ACC112 (cell line): Measurements from ENCODE around the gene YKT6.

Experiments used
- H2AFZ ChIP-seq: fragments of 200-600 bp; sonication (generic); one replicate; pipeline ENCODE4 v1.6.0; 2017; ENCODE audit warnings: antibody characterized with exemption, low read length; ENCODE audit not compliant: unreplicated experiment
- H3K27ac ChIP-seq: fragments of 200-600 bp; sonication (generic); 2 replicates; pipeline ENCODE4 v1.5.1; 2014; ENCODE audit warnings: low read depth, mild to moderate bottlenecking, antibody characterized with exemption, low read length, moderate library complexity
- H3K27me3 ChIP-seq: fragments of 200-600 bp; sonication (generic); 2 replicates; pipeline ENCODE4 v1.6.1; 2014; ENCODE audit warnings: mild to moderate bottlenecking, antibody characterized with exemption, low read length, moderate library complexity, mixed read lengths; ENCODE audit not compliant: insufficient read depth
- H3K36me3 ChIP-seq: fragments of 200-600 bp; sonication (generic); 2 replicates; pipeline ENCODE4 v1.6.1; 2016; ENCODE audit warnings: mild to moderate bottlenecking, antibody characterized with exemption, low read length, moderate library complexity, mixed read lengths; ENCODE audit not compliant: insufficient read depth
- H3K4me1 ChIP-seq: fragments of 200-600 bp; sonication (generic); one replicate; pipeline ENCODE4 v1.6.1; 2016; ENCODE audit warnings: low read length, mixed read lengths; ENCODE audit not compliant: insufficient read depth, unreplicated experiment, control insufficient read depth
- H3K4me3 ChIP-seq: fragments of 200-600 bp; sonication (generic); 2 replicates; pipeline ENCODE4 v1.5.1; 2014; ENCODE audit warnings: mild to moderate bottlenecking, low read depth, low read length
- H3K79me2 ChIP-seq: fragments of 200-600 bp; sonication (generic); one replicate; pipeline ENCODE4 v1.6.0; 2016; ENCODE audit warnings: low read length; ENCODE audit not compliant: control insufficient read depth, unreplicated experiment, insufficient read depth

The YKT6 gene

GRCh38 chr7:44212018-44212417 is 11.2 kb downstream of the YKT6 start:
- Histone ChIP-seq H3K4me3 (no peak overlapping the region), H3K4me1 (no peaks in the 10 kb centered on the region), H2AFZ (no peak overlapping the region), H3K36me3 (peaks cover 23% of the 10 kb centered on the region), H3K27me3 (no peaks in the 10 kb centered on the region), H3K27ac (no peak overlapping the region), H3K79me2 (no peaks in the 10 kb centered on the region)

GRCh38 chr7:44212581-44213184 is 11.9 kb downstream of the YKT6 start:
- Histone ChIP-seq H3K79me2 (no peaks in the 10 kb centered on the region), H3K4me3 (no peak overlapping the region), H3K27ac (no peak overlapping the region), H3K4me1 (no peaks in the 10 kb centered on the region), H2AFZ (no peak overlapping the region), H3K27me3 (no peaks in the 10 kb centered on the region), H3K36me3 (peaks cover 21% of the 10 kb centered on the region)

GRCh38 chr7:44213206-44213876 is 12.6 kb downstream of the YKT6 start:
- H3K27ac ChIP-seq: no peak overlapping the region
- no peaks in the 10 kb centered on the region for H3K4me1 ChIP-seq
- peaks cover 16% of the 10 kb centered on the region; the same call in 1 of the 2 replicates for H3K36me3 ChIP-seq
- no peak overlapping the region for H2AFZ ChIP-seq
- no peak overlapping the region for H3K4me3 ChIP-seq
- no peaks in the 10 kb centered on the region for H3K27me3 ChIP-seq
- H3K79me2 ChIP-seq: no peaks in the 10 kb centered on the region

GRCh38 chr7:44213877-44214388 is 13.2 kb downstream of the YKT6 start:
- Histone ChIP-seq H3K36me3 (peaks cover 10% of the 10 kb centered on the region; the same call in 1 of the 2 replicates), H3K27ac (no peak overlapping the region), H3K4me3 (no peak overlapping the region), H3K79me2 (no peaks in the 10 kb centered on the region), H3K4me1 (no peaks in the 10 kb centered on the region), H3K27me3 (no peaks in the 10 kb centered on the region), H2AFZ (no peak overlapping the region)

GRCh38 chr7:44215531-44215930 is 14.8 kb downstream of the YKT6 start:
- Histone ChIP-seq H3K36me3 (peaks cover 4% of the 10 kb centered on the region; the same call in 1 of the 2 replicates), H3K4me3 (no peak overlapping the region), H3K27me3 (no peaks in the 10 kb centered on the region), H3K4me1 (no peaks in the 10 kb centered on the region), H2AFZ (no peak overlapping the region), H3K79me2 (no peaks in the 10 kb centered on the region), H3K27ac (no peak overlapping the region)

- no peaks in the 10 kb centered on the region for H3K4me1 ChIP-seq
- H3K27me3 ChIP-seq: no peaks in the 10 kb centered on the region
- H3K27ac ChIP-seq: no peak overlapping the region
- peaks cover 4% of the 10 kb centered on the region; the same call in 1 of the 2 replicates for H3K36me3 ChIP-seq
- no peak overlapping the region for H3K4me3 ChIP-seq
- no peak overlapping the region for H2AFZ ChIP-seq
- H3K79me2 ChIP-seq: no peaks in the 10 kb centered on the region
These were observed 15.2 kb downstream of the YKT6 start for GRCh38 chr7:44216019-44216418.

GRCh38 chr7:44216521-44217222 is 15.9 kb downstream of the YKT6 start:
- H3K4me3 ChIP-seq: no peak overlapping the region
- H3K27ac ChIP-seq: no peak overlapping the region
- H2AFZ ChIP-seq: no peak overlapping the region
- H3K4me1 ChIP-seq: no peaks in the 10 kb centered on the region
- H3K79me2 ChIP-seq: no peaks in the 10 kb centered on the region
- H3K27me3 ChIP-seq: no peaks in the 10 kb centered on the region
- peaks cover under 1% of the 10 kb centered on the region; the same call in 1 of the 2 replicates for H3K36me3 ChIP-seq

GRCh38 chr7:44217223-44217714 is 16.5 kb downstream of the YKT6 start:
- no peaks in the 10 kb centered on the region for H3K79me2 ChIP-seq
- no peaks in the 10 kb centered on the region for H3K36me3 ChIP-seq
- H3K27ac ChIP-seq: no peak overlapping the region
- no peaks in the 10 kb centered on the region for H3K4me1 ChIP-seq
- no peaks in the 10 kb centered on the region for H3K27me3 ChIP-seq
- no peak overlapping the region for H2AFZ ChIP-seq
- no peak overlapping the region for H3K4me3 ChIP-seq

- no peak overlapping the region for H2AFZ ChIP-seq
- no peaks in the 10 kb centered on the region for H3K36me3 ChIP-seq
- no peaks in the 10 kb centered on the region for H3K4me1 ChIP-seq
- no peaks in the 10 kb centered on the region for H3K27me3 ChIP-seq
- no peak overlapping the region for H3K27ac ChIP-seq
- H3K79me2 ChIP-seq: no peaks in the 10 kb centered on the region
- no peak overlapping the region for H3K4me3 ChIP-seq
These were observed 17.1 kb downstream of the YKT6 start for GRCh38 chr7:44217852-44218402.

GRCh38 chr7:44218418-44219201 is 17.8 kb downstream of the YKT6 start:
- Histone ChIP-seq H3K4me3 (no peak overlapping the region), H3K4me1 (no peaks in the 10 kb centered on the region), H3K36me3 (no peaks in the 10 kb centered on the region), H3K27ac (no peak overlapping the region), H3K79me2 (no peaks in the 10 kb centered on the region), H3K27me3 (no peaks in the 10 kb centered on the region), H2AFZ (no peak overlapping the region)
